ENCODE measurements around the gene POLD1. TPM values are rescaled to one million over a fixed set of nuclear protein-coding genes. Genes with fewer than 3 reads are reported as not detected.

POLD1 gene
- polyA plus RNA-seq, 1 donor from 2014 or later, result 32.8 TPM

- peak overlapping the region in 2 of 4 donors; percentile 31 to 85 for H3K4me3 Mint-ChIP-seq
Observed at GRCh38 chr19:50461066-50461875, 77.1 kb downstream of the POLD1 start.

GRCh38 chr19:50462970-50463369 lies 78.8 kb downstream of the POLD1 start:
- no peaks in the 10 kb centered on the region for H3K36me3 Mint-ChIP-seq
- peaks cover 11 to 12% (median 12%) of the 10 kb centered on the region in 3 donors for H3K4me1 Mint-ChIP-seq
- H3K9me3 Mint-ChIP-seq, result no peaks in the 10 kb centered on the region
- peaks cover 5% of the 10 kb centered on the region for H3K27me3 Mint-ChIP-seq
- peak overlapping the region in 1 of 4 donors; percentile 13 for H3K4me3 Mint-ChIP-seq
- H3K27ac Mint-ChIP-seq, result peak overlapping the region in 1 of 3 donors; percentile 7

More at GRCh38 chr19:50461066-50461875, 77.1 kb downstream of the POLD1 start:
- peaks cover 11 to 12% (median 12%) of the 10 kb centered on the region in 3 donors for H3K4me1 Mint-ChIP-seq
- peak overlapping the region in 2 of 3 donors; percentile 32 to 36 for H3K27ac Mint-ChIP-seq
- H3K9me3 Mint-ChIP-seq, result no peaks in the 10 kb centered on the region
- H3K36me3 Mint-ChIP-seq, result peaks cover 2% of the 10 kb centered on the region
- peaks cover 5% of the 10 kb centered on the region for H3K27me3 Mint-ChIP-seq

- H3K27ac Mint-ChIP-seq, result peak overlapping the region in 1 of 3 donors; percentile 31
- H3K36me3 Mint-ChIP-seq, result no peaks in the 10 kb centered on the region
- no peaks in the 10 kb centered on the region for H3K9me3 Mint-ChIP-seq
- H3K4me1 Mint-ChIP-seq, result peaks cover 11 to 12% (median 12%) of the 10 kb centered on the region in 3 donors
- peaks cover 5% of the 10 kb centered on the region for H3K27me3 Mint-ChIP-seq
- H3K4me3 Mint-ChIP-seq, result peak overlapping the region in 1 of 4 donors; percentile 29
Observed at GRCh38 chr19:50464348-50464747, 80.2 kb downstream of the POLD1 start.

GRCh38 chr19:50465000-50465399 lies 80.9 kb downstream of the POLD1 start:
- H3K27me3 Mint-ChIP-seq, result peaks cover 5% of the 10 kb centered on the region
- H3K27ac Mint-ChIP-seq, result no peak overlapping the region
- peaks cover 10 to 11% (median 10%) of the 10 kb centered on the region in 3 donors for H3K4me1 Mint-ChIP-seq
- H3K36me3 Mint-ChIP-seq, result no peaks in the 10 kb centered on the region
- no peaks in the 10 kb centered on the region for H3K9me3 Mint-ChIP-seq
- no peak overlapping the region for H3K4me3 Mint-ChIP-seq

GRCh38 chr19:50465986-50466705 lies 82.0 kb downstream of the POLD1 start:
- Mint-ChIP-seq H3K4me1 (peaks cover 3% of the 10 kb centered on the region in 3 donors), H3K27me3 (peaks cover 5% of the 10 kb centered on the region), H3K36me3 (no peaks in the 10 kb centered on the region), H3K9me3 (no peaks in the 10 kb centered on the region), H3K4me3 (no peak overlapping the region), H3K27ac (no peak overlapping the region)

GRCh38 chr19:50466706-50467039 lies 82.5 kb downstream of the POLD1 start:
- Mint-ChIP-seq H3K4me1 (no peaks in the 10 kb centered on the region), H3K27me3 (peaks cover 5% of the 10 kb centered on the region), H3K4me3 (no peak overlapping the region), H3K36me3 (no peaks in the 10 kb centered on the region), H3K27ac (no peak overlapping the region), H3K9me3 (no peaks in the 10 kb centered on the region)

- H3K36me3 Mint-ChIP-seq, result no peaks in the 10 kb centered on the region
- H3K27me3 Mint-ChIP-seq, result peaks cover 5% of the 10 kb centered on the region
- no peak overlapping the region for H3K27ac Mint-ChIP-seq
- H3K4me3 Mint-ChIP-seq, result no peak overlapping the region
- no peaks in the 10 kb centered on the region for H3K9me3 Mint-ChIP-seq
- no peaks in the 10 kb centered on the region for H3K4me1 Mint-ChIP-seq
Observed at GRCh38 chr19:50467566-50467965, 83.4 kb downstream of the POLD1 start.

Other genes with a start within 250 kb of the POLD1 start
- not detected for gene IZUMO2, start 221.1 kb upstream of the POLD1 start, polyA plus RNA-seq
- not detected for gene MYH14, start 180.7 kb upstream of the POLD1 start, polyA plus RNA-seq
- not detected for gene KCNC3, start 55.0 kb upstream of the POLD1 start, polyA plus RNA-seq
- 4.2 TPM for gene NAPSA, start 18.7 kb upstream of the POLD1 start, polyA plus RNA-seq
- 130 TPM for gene NR1H2, start 7.9 kb upstream of the POLD1 start, polyA plus RNA-seq
- 403 TPM for gene SPIB, start 34.6 kb downstream of the POLD1 start, polyA plus RNA-seq
- gene MYBPC2, start 48.5 kb downstream of the POLD1 start, polyA plus RNA-seq, result 1.3 TPM
- 8.7 TPM for gene EMC10, start 92.2 kb downstream of the POLD1 start, polyA plus RNA-seq
- 0.53 TPM for gene GARIN5A, start 92.5 kb downstream of the POLD1 start, polyA plus RNA-seq
- gene JOSD2, start 126.8 kb downstream of the POLD1 start, polyA plus RNA-seq, result 15.0 TPM
- gene ASPDH, start 129.6 kb downstream of the POLD1 start, polyA plus RNA-seq, result not detected
- gene LRRC4B, start 184.1 kb downstream of the POLD1 start, polyA plus RNA-seq, result not detected